Esophagus muscularis mucosa (tissue), 4 donors: ENCODE results near the gene INPP5B.

Experiments
- CTCF ChIP-seq, 3 experiments: fragments of 200-600 bp in 2 of 3; fragments of 450-650 bp in 1 of 3; sonication (generic) in 2 of 3; IDR thresholded peaks; one replicate each; pipeline ENCODE4 v1.5.1; 2017 to 2019; ENCODE audit warnings: antibody characterized with exemption in 3 of 3, mild to moderate bottlenecking in 2 of 3, moderate library complexity in 1 of 3
- EP300 ChIP-seq: sonication (generic); formaldehyde crosslinking; IDR thresholded peaks from one replicate; pipeline ENCODE4 v1.6.1; 2017; ENCODE audit warnings: antibody characterized with exemption
- POLR2A ChIP-seq: fragments of 450-650 bp; IDR thresholded peaks from one replicate; pipeline ENCODE4 v1.6.1; 2017; ENCODE audit warnings: antibody characterized with exemption, moderate library complexity, mild to moderate bottlenecking, low read depth

- no peak for TF ChIP-seq CTCF (IDR thresholded peaks at IDR 0.05)
- TF ChIP-seq EP300, result no peak
- no peak for TF ChIP-seq POLR2A
Measured at GRCh38 chr1:37892151-37893047, 54.5 kb downstream of the INPP5B start.
